GM19468 (cell line): ENCODE results near the gene ELAVL1.
"Not testable (repeated sequence)": the region's sequence is repeated elsewhere in the genome, so short reads cannot be mapped to it uniquely, and the experiment has no call there.

Experiments
- ATAC-seq: cut with Tn5 transposase; IDR thresholded peaks from one replicate; pipeline ENCODE4 v1.9.1; 2021; ENCODE audit warnings: mild to moderate bottlenecking, moderate library complexity, moderate number of reproducible peaks; ENCODE audit not compliant: unreplicated experiment; ENCODE audit errors: extremely low read depth

The ELAVL1 gene

DNA sequence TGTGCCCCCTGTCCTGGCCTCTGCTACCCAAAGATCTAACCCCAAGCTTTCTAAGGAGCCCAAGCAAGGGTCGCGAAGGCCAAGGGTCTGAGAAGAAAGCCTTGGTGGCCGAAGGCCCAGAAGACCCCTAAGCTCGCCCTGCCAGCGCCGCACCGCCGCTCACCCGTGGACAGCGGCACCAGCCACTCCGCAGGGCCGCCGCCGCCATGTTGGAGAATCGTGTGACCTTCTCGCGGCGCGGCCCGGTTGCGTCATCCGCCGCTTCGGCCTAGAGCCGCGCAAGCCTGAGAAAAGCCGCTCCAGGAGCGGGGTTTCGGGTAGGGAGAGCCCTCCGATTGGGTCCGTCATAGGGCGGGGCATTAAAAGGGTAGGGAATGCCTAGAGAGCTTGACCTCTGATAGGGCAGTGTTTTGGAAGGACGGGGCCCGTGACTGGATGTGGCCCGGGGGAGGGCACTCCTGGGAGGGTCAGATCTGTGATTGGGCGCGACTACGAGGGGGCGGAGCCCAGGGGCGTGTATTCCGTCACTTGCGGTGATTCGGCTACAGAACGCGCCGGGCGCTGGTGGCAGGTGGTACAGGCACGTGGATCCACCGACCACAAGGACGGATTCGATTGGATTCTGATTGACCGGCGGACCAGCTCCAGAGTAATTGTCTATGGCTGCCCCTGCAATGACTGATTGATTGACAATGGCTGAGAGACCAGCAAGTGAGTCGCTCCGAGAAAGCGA, 61.8 kb downstream of the ELAVL1 start, which contains the start of gene TIMM44:
Gene TIMM44, minus strand, starts transcription at position 223 of the 733 bp plus-strand sequence. Its CDS starts 15 bp downstream, at position 208.
- peak; percentile 92 for ATAC-seq

DNA sequence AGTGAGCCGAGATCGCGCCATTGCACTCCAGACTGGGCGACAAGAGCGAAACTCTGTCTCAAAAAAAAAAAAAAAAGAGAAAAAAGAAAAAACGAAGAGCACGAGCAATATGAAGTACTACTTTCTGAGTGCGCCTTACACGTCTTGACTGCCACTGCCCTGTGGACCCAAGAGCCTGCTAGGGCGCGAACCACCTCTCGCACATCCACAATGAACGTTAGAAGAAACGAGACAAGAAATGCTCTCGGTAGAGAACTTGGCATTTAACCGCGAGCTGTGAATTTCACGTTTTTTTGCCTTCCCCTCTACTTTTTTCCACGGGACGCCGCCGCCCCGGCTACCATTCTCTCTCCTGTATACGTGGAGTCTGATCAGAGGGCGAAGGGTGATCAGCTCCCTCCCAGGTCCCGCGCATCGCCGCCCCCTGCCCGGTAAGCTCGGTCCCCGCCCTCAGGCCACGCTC, 62.4 kb downstream of the ELAVL1 start:
- ATAC-seq, result no peak

DNA sequence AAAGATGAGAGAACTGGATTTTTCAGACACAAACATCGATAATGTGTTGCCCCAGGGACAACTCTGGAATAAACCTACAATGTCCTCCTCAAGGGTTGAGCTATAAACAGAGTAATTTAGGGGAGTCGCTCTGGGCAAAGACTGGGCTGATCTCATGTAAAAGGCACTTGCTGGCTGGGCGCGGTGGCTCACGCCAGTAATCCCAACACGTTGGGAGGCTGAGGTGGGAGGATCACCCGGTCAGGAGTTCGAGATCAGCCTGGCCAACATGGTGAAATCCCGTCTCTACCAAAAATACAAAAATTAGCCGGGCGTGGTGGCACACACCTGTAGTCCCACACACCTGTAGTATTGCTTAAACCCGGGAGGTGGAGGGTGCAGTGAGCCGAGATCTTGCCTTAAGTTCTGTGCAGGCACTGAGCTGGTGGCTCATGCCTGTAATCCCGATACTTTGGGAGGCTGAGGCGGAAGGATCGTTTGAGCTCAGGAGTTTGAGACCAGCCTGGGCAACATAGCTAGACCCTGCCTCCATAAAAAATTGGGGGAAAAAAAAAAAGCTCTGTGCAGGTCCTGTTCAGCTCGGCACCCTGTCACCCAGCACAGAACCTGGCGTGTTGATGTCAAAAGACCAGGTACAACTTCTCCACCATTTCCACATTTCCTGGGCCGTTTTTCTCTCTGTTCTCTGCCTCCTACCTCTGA, 63.4 kb downstream of the ELAVL1 start:
- ATAC-seq, result no peak

DNA sequence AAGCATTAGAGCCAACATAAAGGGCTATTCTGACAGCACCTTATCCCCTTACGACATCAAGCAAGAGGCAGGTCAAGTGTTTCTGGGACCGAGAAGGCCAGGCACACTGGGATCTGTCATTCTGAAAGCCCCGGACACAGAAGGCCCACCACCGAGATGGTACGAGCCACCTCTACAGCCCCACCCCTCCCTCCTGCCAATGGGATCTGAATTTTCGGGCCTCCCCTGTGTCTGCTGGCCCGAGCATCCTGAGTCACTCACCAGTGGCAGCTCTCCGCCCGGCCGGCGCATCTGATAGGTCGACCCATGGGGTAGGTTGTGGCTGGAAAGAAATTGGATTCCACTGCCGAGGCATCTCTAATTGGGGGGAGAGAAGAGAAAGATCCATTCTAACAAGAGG, 64.6 kb downstream of the ELAVL1 start:
- ATAC-seq, result no peak

DNA sequence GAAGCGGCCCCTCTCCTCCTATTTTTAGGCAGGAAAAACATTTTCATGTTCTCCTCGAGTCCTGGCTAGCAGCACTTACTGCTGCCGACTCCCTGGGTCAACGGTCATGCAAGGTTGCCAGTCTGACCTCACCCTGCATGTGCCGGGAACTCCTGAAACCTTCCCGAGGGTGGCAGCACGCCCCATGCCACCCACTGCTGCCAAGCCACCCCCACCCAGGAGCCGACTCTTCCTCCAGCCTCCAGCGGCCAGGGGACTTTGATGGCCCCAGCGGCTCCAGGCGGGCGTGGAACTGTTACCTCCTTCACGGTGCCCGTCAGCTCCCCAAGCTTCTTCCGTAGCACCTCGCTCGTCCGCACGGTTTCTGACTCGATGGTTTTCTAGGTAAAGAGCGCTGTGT, 70.7 kb downstream of the ELAVL1 start:
- no peak for ATAC-seq

DNA sequence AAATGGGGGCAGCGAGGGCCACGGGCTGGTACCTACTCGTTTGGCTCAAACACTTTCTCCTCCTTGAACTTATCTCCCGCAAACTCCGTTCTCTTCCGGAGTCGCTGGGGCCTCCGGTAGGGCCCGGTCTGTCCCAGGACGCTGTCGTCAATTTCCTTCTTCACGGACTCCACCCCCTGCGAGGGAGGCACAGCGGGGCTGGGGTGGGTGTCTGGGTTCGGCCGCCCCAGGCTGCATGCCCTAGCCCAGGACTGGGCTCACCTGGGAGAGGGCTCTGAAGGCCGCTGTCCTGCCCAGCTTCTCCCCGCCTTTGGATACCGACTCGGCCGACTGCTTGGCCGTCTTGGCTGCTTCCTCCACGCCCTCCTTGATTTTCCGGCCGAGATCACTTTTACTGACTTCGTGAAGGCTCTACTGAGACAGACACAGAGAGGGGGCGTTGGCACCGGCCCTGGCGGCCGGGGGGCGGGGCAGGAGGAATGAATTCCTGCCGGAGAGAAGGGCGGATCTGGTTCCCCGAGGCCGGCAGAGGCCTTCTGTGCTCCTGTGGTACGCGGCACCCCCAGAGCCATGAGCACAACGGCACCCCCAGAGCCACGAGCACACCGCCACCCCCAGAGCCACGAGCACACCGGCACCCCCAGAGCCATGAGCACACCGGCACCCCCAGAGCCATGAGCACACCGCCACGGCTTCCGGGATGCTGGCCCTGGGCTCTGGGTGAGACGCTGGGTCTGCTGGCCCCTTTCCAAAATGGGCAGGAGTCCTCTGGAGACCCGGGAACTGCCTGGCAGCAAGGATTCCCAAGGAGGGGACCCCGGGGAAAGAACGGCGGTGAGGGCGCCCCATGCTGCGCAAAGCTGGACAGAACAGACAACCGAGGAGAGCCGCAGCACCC, 71.4 kb downstream of the ELAVL1 start:
- no peak for ATAC-seq

DNA sequence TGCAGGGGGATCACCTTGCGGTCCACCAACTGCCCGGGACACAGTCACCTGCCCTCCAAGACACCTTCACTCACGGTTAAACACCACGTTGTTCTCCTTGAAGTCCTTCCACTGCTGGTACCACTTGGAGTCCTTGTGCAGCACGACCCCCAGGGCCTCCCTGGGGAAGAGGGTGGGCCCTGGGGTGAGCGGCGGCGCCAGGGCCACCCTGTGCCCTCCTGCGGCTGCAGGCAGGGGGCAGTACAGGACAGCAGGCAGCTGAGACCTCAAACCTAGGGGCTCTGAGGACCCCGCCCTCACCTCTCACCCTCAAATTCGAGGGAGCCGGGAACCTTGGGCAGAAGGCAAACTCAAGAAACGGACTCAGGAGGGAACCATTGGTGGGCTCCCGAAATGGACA, 72.0 kb downstream of the ELAVL1 start:
- ATAC-seq, result no peak

DNA sequence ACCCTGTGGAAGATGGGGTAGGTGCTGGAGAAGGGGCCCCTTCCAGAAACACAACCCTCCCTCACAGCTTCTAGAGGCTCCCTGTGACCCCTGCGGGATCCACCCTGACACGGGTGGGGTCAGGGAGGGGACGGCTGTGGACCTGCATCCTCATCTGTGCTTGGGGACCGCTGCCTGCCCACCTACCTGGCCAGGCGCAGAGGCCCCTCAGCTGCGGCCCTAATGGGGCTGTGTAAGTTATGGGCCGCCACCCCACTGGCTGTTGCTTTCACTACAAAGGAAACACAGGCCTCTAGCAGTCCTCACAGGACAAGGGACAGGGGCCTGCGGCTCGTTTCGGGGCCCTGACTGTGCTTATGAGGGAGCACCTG, 72.5 kb downstream of the ELAVL1 start:
- ATAC-seq, result no peak

DNA sequence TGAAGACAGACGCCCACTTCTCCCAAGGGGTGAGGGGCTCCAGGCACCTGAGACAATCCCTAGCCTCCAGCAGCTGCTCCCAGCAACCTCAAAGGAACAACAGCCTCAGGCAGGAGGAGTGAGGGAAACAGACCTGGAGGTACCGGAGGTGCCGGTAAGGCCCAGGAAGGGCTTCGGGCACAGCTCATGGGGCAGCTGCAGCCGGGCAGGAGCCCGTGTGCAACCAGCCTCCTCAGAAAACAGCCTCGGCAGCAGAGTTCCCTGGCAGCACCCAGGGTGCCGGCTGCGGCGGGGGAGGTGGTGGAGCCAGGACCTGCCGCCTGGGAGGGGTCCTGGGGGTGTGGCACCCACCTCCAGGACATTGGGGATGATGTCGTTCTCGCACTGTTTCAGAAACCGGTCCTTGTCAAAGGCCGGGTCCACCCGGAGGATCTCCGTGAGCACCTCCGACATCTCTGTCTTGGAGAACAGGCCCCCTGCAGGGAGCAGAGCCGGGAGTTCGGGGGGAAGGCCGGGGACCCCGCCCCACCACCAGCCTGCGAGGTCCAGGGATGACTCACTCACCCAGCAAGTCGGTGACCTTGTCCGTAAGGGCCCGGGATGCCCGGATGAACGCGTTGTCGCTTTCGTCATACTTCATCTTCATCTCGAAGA, 73.0 kb downstream of the ELAVL1 start:
- no peak for ATAC-seq

DNA sequence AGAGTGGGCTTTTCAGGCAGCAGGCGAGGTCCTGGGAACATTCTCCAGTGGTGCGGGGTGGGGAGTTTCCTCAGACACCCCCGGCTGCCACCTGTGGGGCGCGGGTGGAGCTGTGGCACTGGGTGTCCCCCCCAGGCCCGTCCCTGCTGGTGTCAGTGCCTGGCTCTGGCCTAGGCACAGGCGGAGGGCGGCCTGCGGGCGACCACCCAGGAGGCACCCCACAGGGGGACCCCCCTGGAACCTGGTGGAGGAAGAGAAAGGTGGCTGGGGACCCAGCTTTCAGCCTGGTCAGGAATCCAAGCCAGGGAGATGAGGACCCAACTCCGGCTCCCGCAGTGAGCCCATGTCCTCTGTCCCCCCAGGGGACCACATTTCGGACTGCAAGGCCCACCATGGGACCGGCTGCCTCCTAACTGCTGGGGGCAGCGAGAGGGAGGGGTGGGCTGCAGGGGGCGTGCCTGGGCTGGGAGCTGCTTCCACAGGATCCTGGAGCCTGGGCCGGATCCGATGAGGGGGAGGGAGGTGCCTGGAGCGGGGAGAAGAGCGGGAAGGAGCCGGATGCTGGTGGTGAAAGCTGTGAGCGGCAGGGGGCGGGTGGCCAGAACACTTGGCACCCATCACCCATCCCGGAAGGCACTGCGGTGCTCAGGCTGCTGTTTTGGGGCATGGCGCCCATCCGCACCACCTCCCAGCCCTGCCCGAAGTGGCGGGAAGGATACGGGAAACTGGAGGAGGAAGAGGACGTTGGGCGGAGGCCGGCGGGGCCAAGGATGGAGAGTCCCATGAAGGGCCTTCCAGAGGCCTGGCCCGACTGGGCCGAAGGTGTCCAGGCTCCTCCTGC, 74.0 kb downstream of the ELAVL1 start:
- no peak for ATAC-seq

DNA sequence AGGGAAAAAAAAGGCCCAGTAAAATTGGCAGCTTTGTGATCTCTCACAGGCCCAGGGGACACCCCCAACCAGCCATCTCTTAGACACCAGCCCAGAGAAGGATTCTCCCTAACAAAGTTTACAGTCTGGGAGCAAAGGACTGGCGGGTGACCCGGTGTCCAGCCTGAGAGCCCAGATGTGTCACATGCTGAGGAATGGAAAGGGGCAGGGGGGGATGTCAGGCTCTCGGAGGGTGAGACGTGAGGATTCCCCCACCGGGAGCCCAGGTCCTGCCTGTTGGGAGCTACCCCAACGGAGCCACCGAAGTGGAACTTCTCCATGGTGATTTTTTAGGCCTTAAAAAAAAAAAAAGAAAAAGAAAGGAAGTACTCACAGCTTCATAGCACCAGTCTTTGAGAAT, 74.7 kb downstream of the ELAVL1 start:
- ATAC-seq, result no peak

DNA sequence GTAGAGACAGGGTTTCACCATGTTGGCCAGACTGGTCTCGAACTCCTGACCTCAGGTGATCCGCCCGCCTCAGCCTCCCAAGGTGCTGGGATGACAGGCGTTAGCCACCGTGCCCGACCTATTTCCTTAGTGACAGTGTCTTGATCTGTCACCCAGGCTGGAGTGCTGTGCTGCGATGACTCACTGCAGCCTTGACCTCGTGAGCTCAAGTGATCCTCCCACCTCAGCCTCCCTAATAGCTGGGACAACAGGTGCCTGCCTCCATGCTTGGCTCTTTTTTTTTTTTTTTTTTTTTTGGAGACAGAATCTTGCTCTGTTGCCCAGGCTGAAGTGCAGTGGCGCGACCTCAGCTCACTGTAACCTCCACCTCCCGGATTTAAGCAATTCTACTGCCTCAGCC, 75.4 kb downstream of the ELAVL1 start:
- not testable (repeated sequence) for ATAC-seq

DNA sequence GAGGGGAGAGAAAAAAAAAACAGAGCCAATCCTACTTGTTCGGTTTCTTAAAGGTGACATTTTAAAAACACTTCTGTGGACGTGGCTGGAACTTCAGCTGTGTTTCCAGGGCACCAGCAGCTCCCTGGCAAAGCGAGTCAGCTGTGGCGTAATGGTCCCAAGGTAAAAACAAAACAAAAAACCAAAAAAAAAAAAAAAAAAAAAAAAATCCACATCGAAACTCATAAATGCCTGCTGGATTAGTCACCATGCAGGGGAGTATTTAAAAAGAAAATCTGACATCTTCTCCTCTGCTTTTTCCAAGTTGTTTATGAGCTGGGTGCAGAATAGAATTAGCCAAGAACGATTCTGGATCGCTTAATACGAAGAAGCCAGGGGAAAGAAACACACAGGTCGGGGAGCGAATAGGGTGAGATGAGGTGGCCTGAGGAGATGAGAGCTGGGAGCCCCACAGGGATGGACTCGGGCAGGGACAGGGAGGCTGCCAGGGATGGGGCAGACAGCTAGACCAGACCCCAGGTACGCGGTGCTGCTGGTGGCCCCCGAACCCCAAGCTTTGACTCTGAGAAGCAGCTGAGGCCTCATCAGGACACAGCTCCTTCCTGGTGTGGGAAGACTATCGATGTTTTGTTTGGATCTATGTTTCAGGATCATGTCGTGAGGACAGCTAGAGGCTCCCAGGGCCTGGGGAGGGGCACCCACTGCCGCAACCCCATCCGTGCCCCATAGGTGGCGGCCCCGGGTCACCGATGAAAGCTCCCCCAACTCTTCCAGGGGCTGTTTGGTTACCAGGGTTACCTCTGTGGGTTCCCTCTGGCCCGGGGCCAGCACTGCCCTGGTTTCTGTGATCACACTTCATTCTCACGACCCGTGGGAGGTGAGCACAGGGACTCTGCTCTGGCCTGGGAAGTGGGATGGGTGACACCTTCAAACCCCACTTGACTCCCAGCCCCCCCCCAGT, 76.4 kb downstream of the ELAVL1 start:
- no peak for ATAC-seq

DNA sequence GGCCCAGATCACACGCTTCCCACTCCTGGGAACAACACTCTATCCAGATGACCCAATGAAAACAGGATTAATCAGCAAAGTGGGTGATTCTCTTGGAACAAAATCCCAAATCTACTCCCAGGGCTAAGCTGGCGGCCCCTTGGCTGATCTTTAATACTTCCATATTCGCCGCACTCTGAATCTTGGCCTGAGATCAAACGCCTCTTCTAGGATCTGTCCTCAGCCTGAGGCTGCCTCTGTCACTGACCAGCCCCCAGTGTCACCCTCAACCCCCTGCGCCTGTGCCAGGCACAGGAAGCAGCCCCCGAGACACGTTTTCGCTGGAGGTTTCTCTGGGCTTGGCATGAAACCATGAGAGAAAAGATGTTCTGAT, 77.1 kb downstream of the ELAVL1 start:
- no peak for ATAC-seq

DNA sequence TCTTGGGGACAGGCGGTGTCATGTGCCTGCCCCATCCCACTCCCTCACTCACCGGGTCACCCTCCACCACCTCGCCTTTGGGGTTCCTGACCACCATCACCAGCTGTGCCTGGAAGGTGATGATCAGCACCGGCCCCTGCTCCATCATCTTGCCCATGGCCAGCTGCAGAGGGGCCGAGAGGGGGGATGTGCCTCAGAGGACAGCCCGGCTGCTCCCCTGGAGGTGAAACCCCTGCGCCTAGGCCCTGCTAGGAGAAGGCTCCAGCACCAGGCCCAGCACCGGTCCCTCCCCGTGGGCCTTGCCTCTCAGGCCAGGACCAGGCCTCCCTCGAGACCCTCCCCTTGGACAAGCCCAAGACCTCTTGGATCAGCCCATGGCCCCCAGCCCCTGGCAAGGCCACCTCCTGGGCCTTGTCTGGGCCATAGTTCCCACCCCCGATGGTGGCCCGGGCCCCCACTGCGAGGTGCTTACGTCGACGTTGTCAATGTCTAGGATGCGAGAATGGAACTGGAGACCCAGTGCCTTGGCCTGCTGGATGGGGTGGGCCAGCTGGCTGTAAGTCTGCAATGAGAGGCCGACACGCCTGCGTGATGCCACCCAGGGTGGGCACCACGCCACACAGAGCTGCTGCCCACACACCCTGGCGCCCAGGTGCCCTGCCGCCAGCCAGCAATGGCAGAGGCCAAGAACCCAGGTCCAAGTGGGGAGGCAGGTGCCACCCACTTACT, 77.7 kb downstream of the ELAVL1 start:
- no peak for ATAC-seq

DNA sequence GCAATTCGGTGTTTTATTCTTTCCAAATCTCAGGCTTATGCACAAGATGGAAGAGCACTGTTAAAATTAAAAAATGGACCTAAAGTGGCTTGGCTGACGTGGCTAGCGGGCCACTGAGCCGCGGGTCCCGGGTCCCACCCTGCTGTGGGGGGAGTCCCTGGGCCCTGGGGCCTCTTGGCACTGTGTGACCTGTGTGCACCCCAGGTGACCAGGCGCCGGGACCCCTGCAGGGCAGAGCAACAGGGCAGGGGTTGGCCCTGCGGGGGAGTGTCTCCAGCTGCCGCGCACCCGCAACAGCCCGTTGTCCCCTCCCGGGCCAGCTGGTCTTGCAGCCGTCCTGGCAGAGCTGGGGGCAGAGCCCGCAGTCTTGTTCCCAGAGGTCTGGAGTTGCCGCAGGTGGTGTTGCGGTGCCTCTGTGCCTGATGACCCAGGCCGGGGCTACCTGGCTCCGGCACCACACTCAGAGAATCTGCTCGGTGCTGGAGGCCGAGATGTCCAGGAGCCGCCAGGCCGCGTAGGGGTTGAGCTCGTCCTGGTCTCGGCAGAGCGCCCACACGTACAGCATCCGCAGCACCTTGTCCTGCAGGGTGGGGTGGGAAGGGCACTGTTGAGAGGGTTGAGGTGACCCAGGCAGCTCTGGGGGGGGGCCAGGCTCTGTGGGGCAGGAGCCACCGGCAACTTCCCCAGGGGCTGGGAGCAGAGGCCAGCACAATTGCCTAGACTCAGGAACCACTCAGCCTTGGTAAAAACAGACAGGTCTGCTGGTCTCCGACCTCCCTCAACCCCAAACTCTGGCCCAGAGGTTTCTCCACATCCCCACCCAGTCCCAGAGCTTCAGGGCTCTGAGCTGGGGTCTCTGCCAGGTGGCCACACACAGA, 78.5 kb downstream of the ELAVL1 start:
- ATAC-seq, result no peak
